Thoracic aorta (tissue), 2 donors: ENCODE results near the gene TARDBP. TPM values are rescaled to one million over a fixed set of nuclear protein-coding genes. Genes with fewer than 3 reads are reported as not detected.

ENCODE experiments used
- ATAC-seq: fragments of 150-250 bp; one replicate; pipeline ENCODE4 v1.8.0; 2017; ENCODE audit warnings: low read depth; ENCODE audit not compliant: insufficient number of reproducible peaks, low FRiP score
- DNase-seq: peaks from one replicate; pipeline ENCODE4 v3.0.0-alpha.2; 2020; ENCODE audit warnings: low spot score
- H3K27ac ChIP-seq, 2 donors: fragments of 200-600 bp; sonication (generic); 1 replicate in 1 of 2; 2 replicates in 1 of 2; pipeline ENCODE4 v1.5.1; 2016; ENCODE audit warnings: mild to moderate bottlenecking in 2 of 2, moderate library complexity in 2 of 2
- H3K27me3 ChIP-seq: fragments of 200-600 bp; sonication (generic); replicated peaks from 2 replicates; pipeline ENCODE4 v1.6.0; 2016; ENCODE audit warnings: mild to moderate bottlenecking; ENCODE audit not compliant: insufficient read depth
- H3K36me3 ChIP-seq: fragments of 200-600 bp; sonication (generic); one replicate; pipeline ENCODE4 v1.5.1; 2016
- H3K4me1 ChIP-seq, 2 donors: fragments of 200-600 bp; sonication (generic); 1 replicate in 1 of 2; 2 replicates in 1 of 2; pipeline versions ENCODE4 v1.5.1 to v1.6.0; 2016; ENCODE audit warnings: low read depth in 2 of 2, mild to moderate bottlenecking in 1 of 2; ENCODE audit not compliant: control insufficient read depth in 1 of 2
- H3K4me3 ChIP-seq: fragments of 200-600 bp; sonication (generic); 2 replicates; pipeline ENCODE4 v1.5.1; 2016; ENCODE audit warnings: mild to moderate bottlenecking
- H3K9me3 ChIP-seq: fragments of 200-600 bp; sonication (generic); 2 replicates; pipeline ENCODE4 v1.5.1; 2016
- CTCF ChIP-seq: fragments of 200-600 bp; sonication (generic); IDR thresholded peaks from one replicate; pipeline ENCODE4 v1.5.1; 2019; ENCODE audit warnings: antibody characterized with exemption
- total RNA-seq, 2 donors: library from RNA; depleted of rRNA; stranded (reverse); fragments of >200 nt; gene quantifications; one replicate each; pipeline versions ENCODE4 v1.1.0 to v1.2.3, GENCODE V29; 2016

Gene TARDBP
- total RNA-seq, 2 donors from 2014 or later = 57.3 to 229 TPM

- peaks cover 68% of the 10 kb centered on the region for H3K36me3 ChIP-seq
- H3K9me3 ChIP-seq = no peaks in the 10 kb centered on the region
- DNase-seq (no peak), ATAC-seq (no peak)
- H3K4me3 ChIP-seq = no peak overlapping the region
- no peak overlapping the region for H3K27ac ChIP-seq
- TF ChIP-seq CTCF = no peak
- no peaks in the 10 kb centered on the region for H3K4me1 ChIP-seq
- H3K27me3 ChIP-seq = no peaks in the 10 kb centered on the region
Observed at GRCh38 chr1:11067716-11068599, 55.5 kb downstream of the TARDBP start.

- H3K36me3 ChIP-seq = peaks cover 75% of the 10 kb centered on the region
- DNase-seq (no peak), ATAC-seq (no peak)
- no peaks in the 10 kb centered on the region for H3K4me1 ChIP-seq
- no peak for TF ChIP-seq CTCF
- no peak overlapping the region for H3K27ac ChIP-seq
- H3K4me3 ChIP-seq = no peak overlapping the region
- H3K27me3 ChIP-seq = no peaks in the 10 kb centered on the region
- no peaks in the 10 kb centered on the region for H3K9me3 ChIP-seq
Observed at GRCh38 chr1:11068600-11069473, 56.4 kb downstream of the TARDBP start.

- no peaks in the 10 kb centered on the region for H3K27me3 ChIP-seq
- H3K9me3 ChIP-seq = no peaks in the 10 kb centered on the region
- ATAC-seq (no peak), DNase-seq (no peak)
- H3K36me3 ChIP-seq = peaks cover 86% of the 10 kb centered on the region
- H3K4me3 ChIP-seq = no peak overlapping the region
- no peak overlapping the region for H3K27ac ChIP-seq
- no peak for TF ChIP-seq CTCF
- H3K4me1 ChIP-seq = no peaks in the 10 kb centered on the region
Observed at GRCh38 chr1:11070876-11071275, 58.4 kb downstream of the TARDBP start.

GRCh38 chr1:11071463-11072215 lies 59.2 kb downstream of the TARDBP start:
- no peak for DNase-seq
- no peaks in the 10 kb centered on the region for H3K4me1 ChIP-seq
- no peaks in the 10 kb centered on the region for H3K27me3 ChIP-seq
- H3K9me3 ChIP-seq = no peaks in the 10 kb centered on the region
- H3K27ac ChIP-seq = no peak overlapping the region
- TF ChIP-seq CTCF = no peak
- peaks cover 87% of the 10 kb centered on the region for H3K36me3 ChIP-seq
- H3K4me3 ChIP-seq = no peak overlapping the region
- no peak for ATAC-seq
